HK-2 (cell line): Measurements from ENCODE around the gene IDS.
"Not testable (repeated sequence)": the region's sequence is repeated elsewhere in the genome, so short reads cannot be mapped to it uniquely, and the experiment has no call there.

ENCODE experiments used
- DNase-seq: peaks from one replicate; pipeline ENCODE4 v3.0.0-alpha.2; 2018; ENCODE audit not compliant: unreplicated experiment

IDS gene

DNA sequence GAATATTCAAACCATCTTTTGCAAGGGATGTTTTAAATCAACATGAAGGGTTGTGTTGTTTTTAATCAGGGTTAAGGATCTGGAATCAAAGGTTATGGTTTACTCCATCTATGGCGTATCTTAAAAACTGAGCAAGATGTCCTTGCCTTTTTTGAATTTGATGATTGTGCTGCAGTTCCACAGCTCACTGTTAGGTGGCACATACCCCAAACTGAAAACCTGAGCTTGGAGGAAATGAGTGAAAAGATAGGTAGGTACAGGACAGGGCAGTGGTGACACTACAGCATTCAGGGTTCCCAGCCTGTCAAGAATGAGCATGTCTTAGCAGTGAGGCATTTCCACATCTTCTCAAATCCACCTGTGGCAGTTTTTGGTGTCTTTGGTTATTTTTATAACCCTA, 22.6 kb upstream of the IDS start:
- DNase-seq: no peak

DNA sequence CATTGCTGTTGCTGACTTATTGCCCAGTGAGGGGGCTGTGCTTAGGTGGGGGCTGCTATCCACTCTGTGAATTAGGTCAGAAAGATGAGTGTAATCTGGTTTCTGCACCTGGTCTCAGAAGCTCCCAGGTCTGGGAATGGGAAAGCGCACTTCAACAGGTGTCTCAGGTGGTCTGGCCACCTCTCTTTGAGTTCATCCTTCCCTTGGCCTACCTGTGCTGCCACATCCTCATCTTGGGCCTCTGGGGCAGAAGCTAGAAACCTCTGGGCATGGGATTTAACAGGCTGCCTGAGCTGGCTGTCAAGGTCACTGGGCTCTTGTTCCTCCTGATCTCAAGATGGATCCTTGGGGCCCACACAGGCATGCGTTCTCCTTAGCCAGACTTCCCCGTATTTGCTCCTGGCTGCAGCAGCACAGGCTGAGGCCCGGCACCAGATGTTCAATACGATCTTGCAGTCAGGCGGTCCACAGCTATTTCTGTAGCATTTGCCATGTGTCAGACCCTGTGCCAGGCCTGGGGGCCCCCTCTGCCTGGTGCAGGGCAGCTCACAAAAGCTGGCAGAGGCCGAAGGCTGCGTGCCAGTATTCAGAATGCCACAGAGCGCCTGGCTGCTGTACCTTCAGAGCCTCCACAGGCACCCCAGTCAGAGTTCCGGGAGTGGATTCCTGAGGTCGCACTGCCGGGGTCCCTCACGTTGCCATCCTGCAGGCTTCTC, 21.4 kb upstream of the IDS start:
- DNase-seq: not testable (repeated sequence)

DNA sequence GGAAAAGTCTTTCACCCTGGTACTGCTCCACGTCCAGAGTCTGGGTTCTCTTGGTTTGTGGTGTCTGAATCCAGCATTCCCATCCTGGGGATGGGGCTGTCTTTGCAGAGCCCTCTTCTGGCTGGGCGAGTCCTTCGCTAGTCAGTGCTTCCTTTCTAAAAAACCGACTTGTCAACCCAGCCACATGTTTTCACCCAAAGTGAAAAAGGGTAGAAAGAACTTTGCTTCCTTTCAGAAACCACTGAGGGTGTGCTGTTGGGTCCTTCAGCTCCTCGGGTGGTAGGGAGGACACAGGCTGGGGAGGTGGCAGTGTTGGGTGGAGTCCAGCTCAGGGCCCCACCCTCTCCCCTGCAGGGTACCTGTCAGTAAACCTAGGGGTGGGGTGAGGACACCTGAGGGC, 20.8 kb upstream of the IDS start:
- not testable (repeated sequence) for DNase-seq

DNA sequence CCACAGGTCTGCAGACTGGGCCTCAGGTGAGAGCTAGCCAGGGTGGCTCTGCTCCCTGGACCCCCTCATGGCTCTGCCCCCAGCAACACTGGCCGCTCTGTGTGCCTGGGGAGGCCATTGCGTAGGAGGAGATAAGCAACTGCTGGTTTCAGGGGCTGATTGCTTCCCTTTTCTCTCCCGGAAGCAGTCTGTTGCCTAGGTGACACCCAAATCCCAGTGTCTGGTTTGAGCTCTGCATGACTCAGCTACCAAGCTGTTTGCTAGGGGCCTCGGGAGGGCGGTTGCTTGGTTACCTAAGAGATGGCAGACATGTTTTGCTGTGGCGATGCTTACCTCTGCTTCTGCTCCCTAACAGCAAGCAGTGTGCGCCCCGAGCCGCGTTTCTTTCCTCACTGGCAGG, 20.3 kb upstream of the IDS start:
- peak; percentile 29 for DNase-seq

DNA sequence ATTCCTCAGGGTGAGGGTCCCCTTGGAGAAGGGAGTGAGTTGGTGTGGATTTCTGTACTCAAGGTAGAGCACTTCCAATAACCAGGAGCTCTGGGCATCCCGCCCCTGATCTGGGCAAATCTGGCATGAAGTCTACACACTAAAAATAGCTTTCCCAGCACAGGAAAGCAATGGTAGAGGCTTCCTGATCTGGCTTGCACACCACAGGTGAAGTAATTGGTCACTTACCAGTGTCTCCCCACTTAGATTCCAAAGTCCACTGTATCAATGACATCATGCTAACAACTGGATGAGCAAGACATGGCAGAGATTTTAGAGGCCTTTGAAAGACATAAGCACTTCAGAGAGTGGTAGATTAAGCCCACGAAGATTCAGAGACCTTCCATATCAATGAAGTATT, 17.8 kb upstream of the IDS start:
- DNase-seq: no peak

DNA sequence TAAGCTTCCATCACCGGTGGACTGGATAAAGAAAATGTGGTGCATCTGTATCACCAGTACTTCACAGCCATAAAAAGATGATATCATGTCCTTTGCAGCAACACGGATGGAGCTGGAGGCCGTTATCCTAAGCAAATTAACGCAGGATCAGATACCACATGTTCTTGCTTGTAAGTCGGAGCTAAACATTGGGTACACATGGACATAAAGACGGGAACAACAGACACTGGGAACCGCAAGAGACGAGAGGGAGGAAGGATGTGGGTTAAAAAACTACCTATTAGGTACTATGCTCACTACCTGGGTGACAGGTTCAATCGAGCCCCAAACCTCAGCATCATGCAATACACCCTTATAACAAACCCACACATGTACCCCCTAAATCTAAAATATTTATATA, 16.3 kb upstream of the IDS start:
- no peak for DNase-seq

DNA sequence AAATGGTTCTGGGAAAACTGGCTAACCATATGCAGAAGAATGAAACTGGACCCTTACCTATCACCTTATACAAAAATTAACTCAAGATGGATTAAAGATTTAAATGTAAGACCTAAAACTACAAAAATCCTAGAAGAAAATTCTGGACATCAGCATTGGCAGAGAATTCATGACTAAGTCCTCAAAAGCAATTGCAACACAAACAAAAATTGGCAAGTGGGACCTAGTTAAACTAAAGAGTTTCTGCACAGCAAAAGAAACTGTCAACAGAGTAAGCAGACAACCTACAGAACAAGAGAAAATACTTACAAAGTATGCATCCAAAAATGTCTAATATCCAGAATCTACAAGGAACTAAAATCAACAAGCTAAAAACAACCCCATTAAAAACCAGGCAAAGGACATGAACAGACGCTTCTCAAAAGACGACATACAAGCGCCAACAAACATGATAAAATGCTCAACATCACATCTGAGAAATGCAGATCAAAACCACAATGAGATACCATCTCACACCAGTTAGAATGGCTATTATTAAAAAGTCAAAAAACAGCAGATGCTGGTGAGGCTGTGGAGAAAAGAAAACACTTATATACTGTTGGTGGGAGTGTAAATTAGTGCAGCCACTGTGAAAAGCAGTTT, 15.7 kb upstream of the IDS start:
- DNase-seq: not testable (repeated sequence)

DNA sequence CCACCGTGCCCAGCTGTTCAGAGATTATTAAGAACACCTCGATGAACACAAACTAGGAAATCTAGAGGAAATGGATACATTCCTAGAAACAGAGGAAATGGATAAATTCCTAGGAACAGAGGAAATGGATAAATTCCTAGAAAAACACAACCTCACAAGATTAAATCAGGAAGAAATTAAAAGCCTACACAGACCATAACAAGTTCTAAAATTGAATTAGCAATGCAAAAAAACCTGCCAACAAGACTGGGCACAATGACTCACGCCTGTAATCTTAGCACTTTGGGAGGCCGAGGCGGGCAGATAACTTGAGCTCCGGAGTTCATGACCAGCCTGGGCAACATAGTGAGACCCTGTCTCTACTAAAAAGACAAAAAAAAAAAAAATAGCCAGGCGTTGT, 13.1 kb upstream of the IDS start:
- no peak for DNase-seq

DNA sequence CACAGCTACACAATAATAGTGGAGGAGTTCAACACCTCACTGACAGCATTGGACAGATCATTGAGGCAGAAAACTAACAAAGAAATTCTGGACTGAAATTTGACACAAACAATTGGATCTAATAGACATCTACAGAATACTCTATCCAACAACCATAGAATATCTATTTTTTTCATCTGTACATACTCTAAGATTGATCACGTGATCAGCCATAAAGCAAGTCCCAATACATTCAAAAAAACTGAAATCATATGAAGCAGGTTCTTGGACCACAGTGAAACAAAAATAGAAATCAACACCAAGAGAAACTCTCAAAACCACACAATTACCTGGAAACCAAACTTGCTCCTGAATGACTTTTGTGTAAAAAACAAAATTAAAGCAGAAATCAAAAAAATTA, 12.2 kb upstream of the IDS start:
- no peak for DNase-seq

DNA sequence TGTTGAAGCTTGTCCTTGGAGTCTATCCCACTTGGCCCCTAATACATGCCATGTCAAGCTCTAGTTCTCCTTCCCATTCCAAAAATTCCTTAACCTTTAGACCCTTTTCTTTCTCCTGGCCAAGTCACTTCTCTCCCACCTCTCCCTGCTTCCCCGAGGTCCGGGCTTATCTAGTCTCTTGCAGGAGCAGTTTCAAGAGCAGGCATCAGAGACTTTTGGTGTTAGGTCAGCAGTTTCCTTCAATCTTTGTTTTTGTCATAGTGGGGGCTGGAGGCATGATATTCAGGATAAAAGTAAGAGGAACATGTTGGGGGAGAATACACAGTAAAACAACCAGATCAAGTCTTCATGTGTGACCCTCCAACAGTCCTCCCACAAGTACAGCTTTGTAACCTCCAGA, 11.5 kb upstream of the IDS start:
- no peak for DNase-seq

DNA sequence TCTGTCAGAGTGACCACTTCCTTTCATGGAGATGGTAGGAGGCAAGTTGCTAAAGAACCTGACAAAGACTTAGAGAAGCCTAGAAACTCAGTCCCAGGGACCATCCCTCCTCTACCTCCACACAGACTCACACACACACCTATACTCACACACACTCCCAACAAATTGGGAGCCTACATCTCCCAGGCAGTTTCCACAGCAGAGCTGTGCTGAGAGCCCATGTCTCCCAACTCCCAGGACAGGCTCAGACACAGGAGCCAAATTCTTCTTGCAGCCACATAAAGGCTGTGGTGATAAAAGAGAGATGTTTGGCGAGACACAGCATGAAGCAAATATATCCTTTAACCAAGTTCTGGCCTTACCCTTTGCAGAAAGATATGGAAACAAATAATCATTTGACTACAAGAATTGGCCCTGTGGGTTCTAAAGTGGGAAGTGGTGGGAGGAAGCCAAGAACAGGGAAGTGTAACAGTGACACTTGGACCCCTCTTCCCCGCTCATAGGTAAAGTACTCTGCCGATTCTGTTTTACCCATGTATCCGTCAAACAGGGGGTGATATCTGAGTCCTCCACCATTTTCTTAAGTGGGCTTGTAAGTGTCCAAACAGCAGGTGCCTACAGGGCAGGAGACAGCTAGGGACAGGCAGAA, 11.0 kb upstream of the IDS start:
- no peak for DNase-seq

DNA sequence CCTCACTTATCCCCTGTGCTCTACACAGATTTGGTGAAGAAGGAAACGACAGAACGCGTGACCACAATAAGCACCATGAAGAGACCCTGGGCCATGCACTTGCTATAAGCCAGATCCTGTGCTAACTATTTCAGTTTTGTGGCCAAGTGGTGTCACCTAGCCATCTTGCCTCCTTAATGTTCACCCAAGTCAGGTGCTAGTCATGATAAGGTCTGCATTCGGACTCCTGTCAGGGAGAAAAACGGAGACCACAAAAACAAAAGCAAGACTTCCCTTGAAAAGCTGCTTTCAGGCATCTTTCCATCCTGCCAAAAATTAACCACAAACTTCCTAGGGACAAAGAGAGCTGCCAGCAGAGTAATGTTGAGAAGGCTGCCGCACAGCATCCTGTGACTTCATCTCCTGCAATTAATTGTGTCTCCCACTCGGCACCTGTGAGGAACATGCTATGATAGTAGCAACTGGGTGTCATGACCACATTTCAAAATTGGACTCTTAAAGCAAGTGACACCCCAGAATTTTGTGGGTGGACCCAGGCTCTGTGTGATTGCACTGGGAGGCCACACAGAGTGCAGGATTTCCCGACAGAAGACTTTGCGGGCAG, 8.8 kb upstream of the IDS start:
- DNase-seq: no peak

DNA sequence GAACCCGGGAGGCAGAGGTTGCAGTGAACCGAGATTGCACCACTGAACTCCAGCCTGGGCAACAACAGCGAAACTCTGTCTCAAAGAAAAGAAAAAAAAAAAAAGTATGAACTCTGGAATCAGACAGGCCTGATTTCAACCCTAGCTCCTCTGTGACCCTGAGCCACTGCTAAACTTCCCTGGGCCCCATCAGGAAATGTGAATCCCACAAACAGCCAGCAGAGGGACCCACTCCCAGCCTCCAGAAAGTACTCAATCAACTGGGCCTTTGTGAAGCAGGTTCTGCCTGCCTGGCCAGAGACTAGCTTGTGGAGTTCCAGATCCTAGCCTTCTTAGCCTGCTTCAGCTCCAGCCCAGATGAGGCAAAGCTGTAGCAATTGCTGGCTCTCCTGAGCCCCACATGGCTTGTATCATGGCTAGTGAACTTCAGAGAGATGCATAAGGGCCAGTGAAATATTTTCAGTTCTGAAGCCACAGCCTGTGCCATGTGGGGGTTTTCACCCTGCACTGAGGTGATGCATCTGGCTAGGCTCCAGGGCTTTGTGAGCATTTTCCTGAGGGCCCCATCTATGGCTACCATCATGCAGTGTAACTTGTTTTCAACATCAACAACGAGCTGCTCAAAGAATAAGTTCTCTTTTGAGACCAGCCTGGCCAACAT, 7.2 kb upstream of the IDS start:
- peak; percentile 42 for DNase-seq

DNA sequence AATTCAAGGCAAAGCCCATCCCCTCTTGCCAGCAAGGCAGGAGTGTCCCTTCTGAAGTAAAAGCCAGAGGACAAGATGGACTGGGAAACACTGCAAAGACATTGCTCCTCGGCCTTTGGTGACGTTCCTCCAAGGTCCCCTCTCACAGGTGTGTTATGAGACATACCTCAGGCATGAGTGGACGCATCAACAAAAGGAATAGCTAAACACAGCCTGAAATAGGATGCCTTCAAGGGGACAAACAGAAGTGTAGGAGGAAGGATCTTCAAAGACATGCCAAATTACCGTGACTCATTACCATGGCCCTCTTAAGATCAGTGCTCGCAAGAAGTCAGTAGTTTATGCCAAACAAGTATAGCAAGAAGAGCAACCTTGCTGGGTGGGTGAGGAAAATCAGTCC, 6.0 kb upstream of the IDS start:
- no peak for DNase-seq

DNA sequence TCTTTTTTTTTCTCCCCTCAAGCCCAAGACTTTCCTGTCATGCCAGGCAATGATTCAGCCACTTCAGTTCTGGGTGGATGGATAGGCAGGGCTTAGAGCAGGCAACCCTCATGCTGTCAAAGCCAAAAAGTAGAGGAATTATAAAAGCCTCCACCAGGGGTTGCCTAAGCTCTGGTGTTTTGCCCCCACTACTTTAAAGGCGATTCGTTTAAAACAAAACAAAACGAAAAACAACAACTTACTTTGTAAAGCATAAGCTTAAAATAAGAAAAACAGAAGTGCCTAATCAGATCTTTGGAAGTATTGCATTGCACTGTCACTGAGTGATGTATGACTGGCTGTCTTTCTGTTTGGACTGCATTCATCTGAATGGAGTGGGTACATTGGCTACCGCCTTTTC, 5.3 kb upstream of the IDS start:
- no peak for DNase-seq

DNA sequence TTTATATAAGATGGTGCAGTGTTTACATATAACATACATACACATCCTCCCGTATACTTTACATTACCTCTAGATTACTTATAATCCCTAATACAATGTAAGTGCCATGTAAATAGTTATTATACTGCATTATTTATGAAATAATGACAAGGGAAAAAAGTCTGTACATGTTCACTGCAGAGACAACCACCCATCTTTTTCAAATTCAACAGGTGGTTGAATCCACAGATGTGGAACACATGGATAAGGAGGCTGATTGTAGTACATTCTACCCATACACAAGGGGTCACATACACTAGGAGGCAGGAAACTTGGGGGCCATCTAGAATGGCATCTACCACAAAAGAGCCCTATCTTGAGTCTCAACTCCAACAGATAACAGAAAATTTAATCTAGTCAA, 3.4 kb upstream of the IDS start:
- no peak for DNase-seq

DNA sequence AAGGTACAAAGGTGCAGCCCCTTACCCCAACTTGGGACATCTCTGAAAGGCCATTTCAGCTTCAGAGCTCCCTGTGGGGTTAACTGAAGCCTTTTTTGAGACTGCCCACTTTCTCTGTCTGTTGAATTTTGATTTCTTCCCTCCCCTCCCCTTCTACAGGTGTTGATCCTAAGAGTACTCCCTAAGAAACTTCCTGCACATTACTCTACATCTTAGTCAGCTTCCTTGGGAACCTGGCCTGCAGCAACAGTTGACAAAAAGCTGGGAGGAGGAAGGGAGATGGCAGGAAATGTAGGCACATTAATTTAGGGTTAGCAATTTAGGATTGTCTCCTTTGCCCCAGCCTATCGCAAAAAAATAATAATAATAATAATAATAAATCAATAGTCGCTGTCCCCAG, 1.2 kb upstream of the IDS start:
- no peak for DNase-seq

DNA sequence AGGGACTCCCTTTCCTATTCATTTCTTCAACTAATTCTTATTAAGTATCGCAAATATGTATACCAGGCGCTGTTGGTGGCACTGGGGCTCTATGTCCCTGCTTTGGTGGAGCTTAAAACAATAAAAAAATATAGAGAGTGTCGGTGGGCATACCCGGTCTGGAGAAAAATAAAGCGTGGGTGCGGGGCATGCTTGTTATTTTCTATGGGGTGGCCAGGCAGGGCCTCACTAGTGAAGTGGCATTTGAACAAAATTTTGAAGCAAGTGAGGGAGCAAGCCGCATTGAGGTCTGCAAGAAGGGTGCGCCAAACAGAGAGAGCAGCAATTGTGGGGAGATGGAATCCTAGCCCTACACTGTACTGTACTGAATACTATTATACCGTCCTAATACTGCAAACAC, 565 bp upstream of the IDS start:
- no peak for DNase-seq

DNA sequence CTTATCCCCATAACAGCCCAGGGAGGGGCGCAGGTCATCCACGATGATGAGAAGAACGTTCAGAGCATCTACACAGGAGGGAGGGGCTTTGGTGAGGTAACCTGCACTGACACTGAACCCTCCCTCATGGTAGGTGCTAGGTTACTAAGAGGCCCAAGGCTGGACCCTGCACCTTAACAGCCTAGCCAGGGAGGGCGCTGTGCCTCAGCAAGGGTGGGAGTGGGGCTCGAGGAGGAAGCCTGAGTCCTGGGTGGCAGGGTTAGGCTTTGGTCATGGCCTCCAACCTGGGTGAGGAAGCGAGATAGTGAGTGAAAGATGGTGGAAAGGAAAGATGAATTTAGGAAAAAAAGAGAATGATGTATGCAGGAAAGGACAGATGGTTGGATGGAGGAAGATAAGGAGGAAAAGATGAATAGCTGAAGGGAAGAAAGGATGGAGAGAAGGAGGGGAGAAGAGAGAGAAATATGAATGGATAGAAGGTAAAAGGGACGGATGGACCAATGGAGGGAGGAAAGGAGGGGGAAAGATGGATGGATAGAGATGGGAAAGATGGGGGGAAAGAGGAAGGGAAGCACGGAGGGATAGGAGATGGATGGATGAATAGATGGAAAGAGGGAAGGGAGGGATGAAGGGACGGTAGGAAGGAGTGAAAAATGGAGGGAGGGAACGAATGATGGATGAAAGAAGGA, 736 bp downstream of the IDS start:
- DNase-seq: no peak

DNA sequence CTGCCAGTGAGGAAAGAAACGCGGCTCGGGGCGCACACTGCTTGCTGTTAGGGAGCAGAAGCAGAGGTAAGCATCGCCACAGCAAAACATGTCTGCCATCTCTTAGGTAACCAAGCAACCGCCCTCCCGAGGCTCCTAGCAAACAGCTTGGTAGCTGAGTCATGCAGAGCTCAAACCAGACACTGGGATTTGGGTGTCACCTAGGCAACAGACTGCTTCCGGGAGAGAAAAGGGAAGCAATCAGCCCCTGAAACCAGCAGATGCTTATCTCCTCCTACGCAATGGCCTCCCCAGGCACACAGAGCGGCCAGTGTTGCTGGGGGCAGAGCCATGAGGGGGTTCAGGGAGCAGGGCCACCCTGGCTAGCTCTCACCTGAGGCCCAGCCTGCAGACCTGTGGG, 1.7 kb downstream of the IDS start:
- DNase-seq: not testable (repeated sequence)

DNA sequence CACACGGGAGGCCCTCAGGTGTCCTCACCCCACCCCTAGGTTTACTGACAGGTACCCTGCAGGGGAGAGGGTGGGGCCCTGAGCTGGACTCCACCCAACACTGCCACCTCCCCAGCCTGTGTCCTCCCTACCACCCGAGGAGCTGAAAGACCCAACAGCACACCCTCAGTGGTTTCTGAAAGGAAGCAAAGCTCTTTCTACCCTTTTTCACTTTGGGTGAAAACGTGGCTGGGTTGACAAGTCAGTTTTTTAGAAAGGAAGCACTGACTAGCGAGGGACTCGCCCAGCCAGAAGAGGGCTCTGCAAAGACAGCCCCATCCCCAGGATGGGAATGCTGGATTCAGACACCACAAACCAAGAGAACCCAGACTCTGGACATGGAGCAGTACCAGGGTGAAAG, 2.2 kb downstream of the IDS start:
- DNase-seq: not testable (repeated sequence)

DNA sequence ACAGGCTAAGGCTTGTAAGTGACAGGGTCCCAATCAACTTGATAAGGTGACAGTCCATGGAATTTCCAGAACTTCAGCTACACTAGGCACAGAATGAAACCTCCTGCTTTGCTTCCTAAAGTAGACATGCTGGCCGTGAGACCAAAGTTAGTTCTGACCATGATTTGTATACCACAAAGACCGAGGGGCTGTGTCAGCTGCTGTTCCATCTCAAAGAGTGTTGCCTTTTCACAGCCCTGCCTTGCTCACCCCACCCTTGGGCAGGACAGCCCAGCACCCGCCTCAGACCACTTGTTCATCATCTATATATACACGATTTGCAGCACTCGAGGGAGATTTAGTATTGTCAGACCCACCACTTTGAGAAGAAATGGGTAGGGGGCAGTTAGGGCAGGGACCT, 5.3 kb downstream of the IDS start:
- no peak for DNase-seq
